ENCODE results near the gene CTNNBL1.

The CTNNBL1 gene

DNA sequence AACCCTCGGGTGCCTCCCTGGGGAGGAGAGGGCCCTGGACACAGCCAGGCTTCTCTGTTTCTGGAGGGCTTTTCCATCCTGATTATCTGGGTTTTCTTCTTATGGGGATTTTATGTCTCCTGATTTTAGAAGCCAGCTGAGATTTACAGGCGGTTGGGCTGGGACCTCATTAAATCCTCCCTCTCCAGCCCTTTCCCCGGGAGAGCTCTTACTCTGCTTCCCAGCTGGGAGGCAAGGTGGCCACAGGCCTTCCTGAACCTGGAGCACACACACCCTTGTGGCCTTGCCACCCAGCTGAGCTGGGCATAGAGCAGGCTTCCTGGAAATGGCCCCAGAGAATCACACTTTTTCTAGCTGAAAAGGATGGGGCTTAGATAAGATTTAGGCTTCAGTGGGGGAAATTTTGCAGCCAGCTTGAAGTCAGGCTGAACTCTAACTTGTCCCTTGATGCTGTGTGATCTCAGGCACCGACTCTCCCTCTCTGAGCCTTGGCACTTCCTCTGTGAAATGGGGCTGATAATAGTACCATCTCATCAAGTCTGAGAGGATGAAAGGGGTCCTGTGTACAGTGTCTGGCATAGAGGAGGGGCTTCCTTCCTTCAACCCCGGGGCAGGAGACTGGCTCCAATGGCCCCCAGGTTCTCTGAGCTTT is 225.7 kb downstream of the CTNNBL1 start:
- DNase-seq (ENCODE audit: low spot score) = no peak

DNA sequence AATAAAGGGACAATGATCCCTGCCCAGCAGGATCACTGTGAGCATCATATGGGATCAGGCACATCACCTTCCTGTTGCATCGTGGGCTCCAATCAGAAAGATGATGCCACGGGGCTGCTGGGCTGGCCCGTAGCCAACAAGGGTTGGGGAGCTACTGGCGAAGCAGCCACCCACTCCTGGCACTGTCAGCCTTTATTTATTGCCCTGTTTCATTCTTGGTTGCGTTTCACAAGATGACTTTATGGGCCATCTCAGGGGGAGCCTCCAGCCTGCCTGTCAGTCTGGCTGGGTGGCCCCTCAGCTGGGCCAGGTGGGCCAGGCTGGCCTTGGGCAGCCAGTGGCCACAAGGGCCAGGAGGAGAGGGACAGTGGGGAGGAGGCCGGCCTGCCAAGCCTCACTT is 226.4 kb downstream of the CTNNBL1 start:
- DNase-seq (ENCODE audit: low spot score) = no peak

DNA sequence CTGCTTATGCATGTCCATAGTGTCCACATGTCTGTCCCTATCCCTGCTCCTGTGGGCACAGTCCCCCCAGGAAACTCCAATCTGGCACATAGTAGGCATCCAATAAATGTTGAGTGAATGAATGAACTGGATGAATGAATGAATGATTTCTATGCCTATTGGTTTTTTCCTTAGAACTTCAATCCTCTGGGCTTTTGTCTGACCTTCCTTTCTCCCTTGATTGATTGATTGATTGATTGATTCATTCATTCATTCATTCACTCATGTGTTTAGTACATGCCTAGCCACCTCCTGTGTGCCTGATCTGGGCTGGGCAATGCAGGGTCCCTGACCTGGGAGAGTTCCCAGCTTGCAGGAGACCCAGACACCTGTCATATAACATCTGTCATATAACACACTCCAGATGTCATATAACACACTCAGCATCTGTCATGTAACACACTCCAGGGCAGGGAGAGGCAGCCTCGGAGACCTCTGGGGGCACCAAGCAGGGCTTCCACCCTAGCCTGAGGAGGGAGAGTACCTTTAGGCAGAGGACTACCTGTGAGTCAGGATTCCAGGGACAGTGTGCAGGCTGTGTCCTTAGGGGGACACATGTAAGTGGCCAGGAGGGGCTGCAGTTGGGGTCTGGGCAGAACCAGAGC is 227.0 kb downstream of the CTNNBL1 start:
- no peak for DNase-seq (ENCODE audit: low spot score)

DNA sequence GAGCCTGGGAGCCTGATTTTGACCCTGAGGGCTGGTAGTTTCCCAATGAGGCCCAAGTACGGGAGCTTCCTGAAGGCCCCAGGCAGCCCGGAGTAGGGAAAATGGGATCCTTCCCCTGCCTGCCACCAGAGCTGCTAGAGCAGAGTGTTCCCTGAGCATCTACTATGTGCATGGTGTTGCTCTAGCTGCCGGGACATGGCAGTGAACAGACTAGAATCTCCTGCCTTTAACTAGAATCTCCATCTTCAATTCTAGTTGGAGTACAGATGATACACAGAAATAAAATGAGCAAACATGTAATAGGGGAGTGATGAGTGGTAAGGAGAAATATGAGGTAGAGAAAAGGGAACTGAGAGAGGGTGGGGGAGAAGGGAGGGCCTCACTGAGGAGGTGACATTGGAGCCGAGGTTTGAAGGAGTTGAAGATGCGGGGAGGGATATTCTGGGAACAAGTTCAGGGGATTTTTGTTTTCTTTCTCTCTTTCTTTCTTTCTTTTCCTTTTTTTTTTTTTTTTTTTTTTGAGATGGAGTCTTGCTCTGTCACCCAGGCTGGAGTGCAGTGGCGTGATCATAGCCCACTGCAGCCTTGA is 227.6 kb downstream of the CTNNBL1 start:
- no peak for DNase-seq (ENCODE audit: low spot score)

Measured in globus pallidus (tissue), 1 donor.